ENCODE results near the gene RPS18. TPM values are rescaled to one million over a fixed set of nuclear protein-coding genes. Genes with fewer than 3 reads are reported as not detected.

RPS18 gene
- total and polyA plus RNA-seq, 2 of the 13 experiments (the other 11 are each of a cell fraction or from before 2014, with no cell fraction given): 3,896 to 5,806 TPM

GRCh38 chr6:33248643-33248931 is 23.3 kb upstream of the RPS18 start (continued):
- TF ChIP-seq ZBTB44 (CRISPR knock-in tag; IDR thresholded peaks at IDR 0.05) (no peak), ZNF510 (CRISPR knock-in tag; IDR thresholded peaks at IDR 0.05; ENCODE audit: low read depth) (peak; percentile 77; the same call in 1 of the 2 replicates), ELF1 (CRISPR knock-in tag; IDR thresholded peaks at IDR 0.05) (no peak), RXRA (CRISPR knock-in tag; IDR thresholded peaks at IDR 0.05) (no peak), ZNF496 (CRISPR knock-in tag; IDR thresholded peaks at IDR 0.05; ENCODE audit: insufficient replicate concordance) (no peak), ZNF839 (CRISPR knock-in tag; IDR thresholded peaks at IDR 0.05; ENCODE audit: borderline replicate concordance) (peak; percentile 61; the same call in 1 of the 2 replicates), KLF13 (CRISPR knock-in tag; IDR thresholded peaks at IDR 0.05) (peak; percentile 77; the same call in 1 of the 2 replicates), RBFOX2 (IDR thresholded peaks at IDR 0.05; ENCODE audit: low read depth, low read length) (no peak), KLF11 (CRISPR knock-in tag; IDR thresholded peaks at IDR 0.05) (peak; percentile 6; the same call in 1 of the 2 replicates), ZNF225 (CRISPR knock-in tag; IDR thresholded peaks at IDR 0.05) (0 out of 2 replicates have a peak, but pooled peaks have one; percentile 28), NR2F6 (IDR thresholded peaks at IDR 0.05) (no peak; the same call in 1 of the 2 replicates), NR2F6 (CRISPR knock-in tag; IDR thresholded peaks at IDR 0.05) (no peak), ZNF253 (CRISPR knock-in tag; IDR thresholded peaks at IDR 0.05; ENCODE audit: borderline replicate concordance) (0 out of 2 replicates have a peak, but pooled peaks have one; percentile 84), CHD4 (IDR thresholded peaks at IDR 0.05; ENCODE audit: borderline replicate concordance, low read length) (no peak), ZNF567 (CRISPR knock-in tag; IDR thresholded peaks at IDR 0.05; ENCODE audit: borderline replicate concordance) (0 out of 2 replicates have a peak, but pooled peaks have one; percentile 81), HMG20B (CRISPR knock-in tag; conservative IDR thresholded peaks at IDR 0.05) (no peak), TFE3 (CRISPR knock-in tag; IDR thresholded peaks at IDR 0.05) (peak; percentile 10; the same call in 1 of the 2 replicates), NKX3-1 (CRISPR knock-in tag; IDR thresholded peaks at IDR 0.05) (no peak), ZNF782 (CRISPR knock-in tag; IDR thresholded peaks at IDR 0.05; ENCODE audit: borderline replicate concordance) (0 out of 2 replicates have a peak, but pooled peaks have one; percentile 85), ARNTL (CRISPR knock-in tag; IDR thresholded peaks at IDR 0.05) (0 out of 2 replicates have a peak, but pooled peaks have one; percentile 34), SETDB1 (CRISPR knock-in tag; IDR thresholded peaks at IDR 0.05; ENCODE audit: borderline replicate concordance) (peak; percentile 35; the same call in 1 of the 2 replicates), KLF6 (CRISPR knock-in tag; IDR thresholded peaks at IDR 0.05) (no peak), SNAPC5 (CRISPR knock-in tag; IDR thresholded peaks at IDR 0.05; ENCODE audit: borderline replicate concordance) (no peak), PREB (CRISPR knock-in tag; IDR thresholded peaks at IDR 0.05) (no peak), ZBTB7A (CRISPR knock-in tag; IDR thresholded peaks at IDR 0.05) (0 out of 2 replicates have a peak, but pooled peaks have one; percentile 2), DPF2 (CRISPR knock-in tag; IDR thresholded peaks at IDR 0.05; ENCODE audit: borderline replicate concordance, low read depth) (no peak), ISL2 (CRISPR knock-in tag; IDR thresholded peaks at IDR 0.05) (peak; percentile 19; the same call in 1 of the 2 replicates), ZNF124 (CRISPR knock-in tag; IDR thresholded peaks at IDR 0.05) (0 out of 2 replicates have a peak, but pooled peaks have one; percentile 13), ZNF670 (CRISPR knock-in tag; IDR thresholded peaks at IDR 0.05; ENCODE audit: borderline replicate concordance) (0 out of 2 replicates have a peak, but pooled peaks have one; percentile 72), HDAC1 (CRISPR knock-in tag; IDR thresholded peaks at IDR 0.05) (peak; percentile 65; the same call in 1 of the 2 replicates)

Data from HepG2 (cell line).